ENCODE results near the gene PRKCH.

Gene PRKCH

GRCh38 chr14:61568572-61569011 lies 247.2 kb downstream of the PRKCH start:
- no peak for TF ChIP-seq ISL1 (CRISPR knock-in tag; IDR thresholded peaks at IDR 0.05)
- no peak for ATAC-seq

DNA sequence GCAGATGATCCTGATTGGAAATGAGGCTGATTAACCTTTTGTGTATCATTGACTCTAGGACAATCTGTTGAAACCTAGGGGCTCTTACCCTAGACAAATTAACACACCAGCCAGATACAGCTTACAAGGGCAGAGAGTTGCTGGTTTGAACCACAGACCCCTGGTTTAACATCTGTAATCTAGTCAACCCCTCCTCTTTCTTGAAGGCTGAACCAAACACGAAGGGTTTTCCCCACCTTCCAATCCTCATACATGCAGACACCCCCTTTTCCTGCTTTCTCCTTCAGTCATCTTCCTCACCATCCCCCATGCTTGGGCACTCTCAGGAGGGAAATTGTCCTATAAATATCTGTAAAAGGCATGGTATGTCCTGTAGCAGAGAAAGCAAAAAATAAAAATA lies 247.9 kb downstream of the PRKCH start:
- ATAC-seq: no peak
- TF ChIP-seq GLIS3 (CRISPR knock-in tag; IDR thresholded peaks at IDR 0.05): no peak
- TF ChIP-seq SNAI2 (CRISPR knock-in tag; IDR thresholded peaks at IDR 0.05): no peak
- TF ChIP-seq ARNTL (CRISPR knock-in tag; IDR thresholded peaks at IDR 0.05; ENCODE audit: borderline replicate concordance, low read depth): no peak
- TF ChIP-seq, protein P1, sequence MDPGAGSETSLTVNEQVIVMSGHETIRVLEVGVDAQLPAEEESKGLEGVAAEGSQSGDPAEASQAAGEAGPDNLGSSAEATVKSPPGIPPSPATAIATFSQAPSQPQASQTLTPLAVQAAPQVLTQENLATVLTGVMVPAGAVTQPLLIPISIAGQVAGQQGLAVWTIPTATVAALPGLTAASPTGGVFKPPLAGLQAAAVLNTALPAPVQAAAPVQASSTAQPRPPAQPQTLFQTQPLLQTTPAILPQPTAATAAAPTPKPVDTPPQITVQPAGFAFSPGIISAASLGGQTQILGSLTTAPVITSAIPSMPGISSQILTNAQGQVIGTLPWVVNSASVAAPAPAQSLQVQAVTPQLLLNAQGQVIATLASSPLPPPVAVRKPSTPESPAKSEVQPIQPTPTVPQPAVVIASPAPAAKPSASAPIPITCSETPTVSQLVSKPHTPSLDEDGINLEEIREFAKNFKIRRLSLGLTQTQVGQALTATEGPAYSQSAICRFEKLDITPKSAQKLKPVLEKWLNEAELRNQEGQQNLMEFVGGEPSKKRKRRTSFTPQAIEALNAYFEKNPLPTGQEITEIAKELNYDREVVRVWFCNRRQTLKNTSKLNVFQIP (CRISPR knock-in tag; IDR thresholded peaks at IDR 0.05; ENCODE audit: borderline replicate concordance, low read depth): no peak
- no peak for TF ChIP-seq OSR1 (CRISPR knock-in tag; IDR thresholded peaks at IDR 0.05)
- TF ChIP-seq, protein P2, sequence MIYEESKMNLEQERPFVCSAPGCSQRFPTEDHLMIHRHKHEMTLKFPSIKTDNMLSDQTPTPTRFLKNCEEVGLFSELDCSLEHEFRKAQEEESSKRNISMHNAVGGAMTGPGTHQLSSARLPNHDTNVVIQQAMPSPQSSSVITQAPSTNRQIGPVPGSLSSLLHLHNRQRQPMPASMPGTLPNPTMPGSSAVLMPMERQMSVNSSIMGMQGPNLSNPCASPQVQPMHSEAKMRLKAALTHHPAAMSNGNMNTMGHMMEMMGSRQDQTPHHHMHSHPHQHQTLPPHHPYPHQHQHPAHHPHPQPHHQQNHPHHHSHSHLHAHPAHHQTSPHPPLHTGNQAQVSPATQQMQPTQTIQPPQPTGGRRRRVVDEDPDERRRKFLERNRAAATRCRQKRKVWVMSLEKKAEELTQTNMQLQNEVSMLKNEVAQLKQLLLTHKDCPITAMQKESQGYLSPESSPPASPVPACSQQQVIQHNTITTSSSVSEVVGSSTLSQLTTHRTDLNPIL (CRISPR knock-in tag; IDR thresholded peaks at IDR 0.05; ENCODE audit: low read depth): no peak
- no peak for TF ChIP-seq TOX (CRISPR knock-in tag; IDR thresholded peaks at IDR 0.05; ENCODE audit: borderline replicate concordance)

DNA sequence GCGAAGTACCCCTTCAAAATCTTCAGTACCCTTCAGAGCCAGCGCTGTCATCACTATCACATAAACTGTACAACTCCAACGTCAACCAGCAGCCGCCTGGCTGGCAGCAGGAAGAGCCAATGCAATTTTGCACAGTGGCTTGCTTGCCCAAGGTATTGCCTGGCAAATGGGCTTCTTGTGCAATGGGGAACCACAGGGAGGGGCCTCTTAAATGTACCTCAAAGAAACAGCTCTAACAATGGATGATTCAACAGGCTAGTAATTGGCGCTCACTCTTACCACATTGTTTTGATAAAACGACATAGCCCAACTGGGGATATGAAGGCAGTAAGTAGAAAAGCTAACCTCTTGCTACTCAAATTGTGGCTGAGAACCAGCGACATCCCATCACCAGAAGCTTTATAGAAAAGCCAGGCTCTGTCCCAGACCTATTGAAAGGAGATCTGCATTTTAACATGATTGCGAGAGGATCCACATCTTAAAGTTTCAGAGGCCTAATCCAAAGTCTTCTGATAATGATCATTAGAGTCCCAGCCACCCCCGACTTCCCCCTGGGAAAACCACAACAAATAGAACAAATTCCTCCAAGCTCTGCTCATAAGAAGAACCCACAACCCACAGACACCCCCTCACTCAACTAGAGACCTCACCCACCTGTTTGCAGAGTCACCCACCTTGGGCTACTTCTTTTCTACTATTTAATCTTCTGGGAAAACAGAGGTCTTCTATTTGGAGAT lies 248.6 kb downstream of the PRKCH start:
- no peak for ATAC-seq
- TF ChIP-seq ZFP3 (CRISPR knock-in tag; IDR thresholded peaks at IDR 0.05) (0 out of 2 replicates have a peak, but pooled peaks have one; percentile 39), SNAI2 (CRISPR knock-in tag; IDR thresholded peaks at IDR 0.05) (no peak), ARNTL (CRISPR knock-in tag; IDR thresholded peaks at IDR 0.05; ENCODE audit: borderline replicate concordance, low read depth) (no peak)

GRCh38 chr14:61570549-61571290 lies 249.3 kb downstream of the PRKCH start:
- ATAC-seq: no peak
- TF ChIP-seq, protein P2 (CRISPR knock-in tag; IDR thresholded peaks at IDR 0.05; ENCODE audit: low read depth): no peak

- TF ChIP-seq TOX (CRISPR knock-in tag; IDR thresholded peaks at IDR 0.05; ENCODE audit: borderline replicate concordance): no peak
- no peak for TF ChIP-seq ZNF70 (CRISPR knock-in tag; IDR thresholded peaks at IDR 0.05)
- TF ChIP-seq, protein P3, sequence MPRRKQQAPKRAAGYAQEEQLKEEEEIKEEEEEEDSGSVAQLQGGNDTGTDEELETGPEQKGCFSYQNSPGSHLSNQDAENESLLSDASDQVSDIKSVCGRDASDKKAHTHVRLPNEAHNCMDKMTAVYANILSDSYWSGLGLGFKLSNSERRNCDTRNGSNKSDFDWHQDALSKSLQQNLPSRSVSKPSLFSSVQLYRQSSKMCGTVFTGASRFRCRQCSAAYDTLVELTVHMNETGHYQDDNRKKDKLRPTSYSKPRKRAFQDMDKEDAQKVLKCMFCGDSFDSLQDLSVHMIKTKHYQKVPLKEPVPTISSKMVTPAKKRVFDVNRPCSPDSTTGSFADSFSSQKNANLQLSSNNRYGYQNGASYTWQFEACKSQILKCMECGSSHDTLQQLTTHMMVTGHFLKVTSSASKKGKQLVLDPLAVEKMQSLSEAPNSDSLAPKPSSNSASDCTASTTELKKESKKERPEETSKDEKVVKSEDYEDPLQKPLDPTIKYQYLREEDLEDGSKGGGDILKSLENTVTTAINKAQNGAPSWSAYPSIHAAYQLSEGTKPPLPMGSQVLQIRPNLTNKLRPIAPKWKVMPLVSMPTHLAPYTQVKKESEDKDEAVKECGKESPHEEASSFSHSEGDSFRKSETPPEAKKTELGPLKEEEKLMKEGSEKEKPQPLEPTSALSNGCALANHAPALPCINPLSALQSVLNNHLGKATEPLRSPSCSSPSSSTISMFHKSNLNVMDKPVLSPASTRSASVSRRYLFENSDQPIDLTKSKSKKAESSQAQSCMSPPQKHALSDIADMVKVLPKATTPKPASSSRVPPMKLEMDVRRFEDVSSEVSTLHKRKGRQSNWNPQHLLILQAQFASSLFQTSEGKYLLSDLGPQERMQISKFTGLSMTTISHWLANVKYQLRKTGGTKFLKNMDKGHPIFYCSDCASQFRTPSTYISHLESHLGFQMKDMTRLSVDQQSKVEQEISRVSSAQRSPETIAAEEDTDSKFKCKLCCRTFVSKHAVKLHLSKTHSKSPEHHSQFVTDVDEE (CRISPR knock-in tag; IDR thresholded peaks at IDR 0.05): no peak
- no peak for TF ChIP-seq ISL1 (CRISPR knock-in tag; IDR thresholded peaks at IDR 0.05)
- TF ChIP-seq ZNF8 (CRISPR knock-in tag; IDR thresholded peaks at IDR 0.05): no peak
- TF ChIP-seq BACH2 (CRISPR knock-in tag; IDR thresholded peaks at IDR 0.05; ENCODE audit: borderline replicate concordance): no peak
- TF ChIP-seq, protein P2 (CRISPR knock-in tag; IDR thresholded peaks at IDR 0.05; ENCODE audit: low read depth): no peak
- TF ChIP-seq OSR1 (CRISPR knock-in tag; IDR thresholded peaks at IDR 0.05): no peak
- no peak for TF ChIP-seq ESRRG (CRISPR knock-in tag; IDR thresholded peaks at IDR 0.05)
- TF ChIP-seq, protein P1 (CRISPR knock-in tag; IDR thresholded peaks at IDR 0.05; ENCODE audit: borderline replicate concordance, low read depth): no peak
- TF ChIP-seq ARNTL (CRISPR knock-in tag; IDR thresholded peaks at IDR 0.05; ENCODE audit: borderline replicate concordance, low read depth): no peak
- no peak for ATAC-seq
Measured at GRCh38 chr14:61571917-61572316, 250.5 kb downstream of the PRKCH start.

Data from SK-N-SH treated with all-trans-retinoic acid at 6 μM for 48 hours (cell line).